Measurements from ENCODE around the gene TRAF4.
"Not testable (repeated sequence)": the region's sequence is repeated elsewhere in the genome, so short reads cannot be mapped to it uniquely, and the experiment has no call there.

TRAF4 gene

DNA sequence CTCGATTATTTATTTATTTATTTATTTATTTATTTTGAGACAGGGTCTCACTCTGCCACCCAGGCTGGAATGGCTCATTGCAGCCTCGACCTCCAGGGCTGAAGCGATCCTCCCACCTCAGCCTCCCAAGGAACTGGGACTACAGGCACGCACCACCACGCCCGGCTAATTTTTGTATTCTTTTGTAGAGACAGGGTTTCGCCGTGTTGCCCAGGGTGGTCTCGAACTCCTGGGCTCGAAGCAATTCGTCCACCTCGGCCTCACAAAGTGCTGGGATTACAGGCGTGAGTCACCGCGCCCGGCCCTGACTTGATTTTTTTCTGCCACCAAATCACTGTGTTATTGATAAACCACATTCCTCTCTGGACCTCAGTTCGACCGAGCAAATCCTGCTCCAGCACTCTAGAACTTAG lies 24.8 kb upstream of the TRAF4 start:
- H3K27ac ChIP-seq (ENCODE audit: low read length) = peak overlapping the region; percentile 73; the same call in 1 of the 2 replicates
- peak overlapping the region; percentile 67 for H2AFZ ChIP-seq (ENCODE audit: low read length)
- H3K79me2 ChIP-seq (ENCODE audit: low read length) = peaks cover 39% of the 10 kb centered on the region
- H3F3A ChIP-seq (ENCODE audit: insufficient read depth, low read length) = peaks cover 43% of the 10 kb centered on the region
- H3K9ac ChIP-seq (ENCODE audit: low read length) = peak overlapping the region; percentile 99
- no peaks in the 10 kb centered on the region for H3K9me2 ChIP-seq (replicated peaks; ENCODE audit: insufficient read depth, low read length)
- H3K9me3 ChIP-seq (replicated peaks; ENCODE audit: insufficient read depth, low read length) = no peaks in the 10 kb centered on the region
- H3K36me3 ChIP-seq (replicated peaks; ENCODE audit: insufficient read depth, low read length) = peaks cover 12% of the 10 kb centered on the region; the same call in 1 of the 2 replicates
- H3K27me3 ChIP-seq (replicated peaks; ENCODE audit: insufficient read depth, low read length) = peaks cover 46% of the 10 kb centered on the region
- no peaks in the 10 kb centered on the region; the same call in 1 of the 2 replicates for H3K4me1 ChIP-seq (ENCODE audit: low read length)
- DNase-seq = no peak
- peak overlapping the region; percentile 69 for H3K4me2 ChIP-seq (ENCODE audit: low read depth, low read length)
- peak overlapping the region; percentile 92 for H3K4me3 ChIP-seq (ENCODE audit: low read length)
- TF ChIP-seq EZH2phosphoT487 (IDR thresholded peaks at IDR 0.05; ENCODE audit: low read length) (no peak), EZH2 (optimal IDR thresholded peaks at IDR 0.05; ENCODE audit: low read depth, low read length) (no peak)
- TF ChIP-seq, protein P1, sequence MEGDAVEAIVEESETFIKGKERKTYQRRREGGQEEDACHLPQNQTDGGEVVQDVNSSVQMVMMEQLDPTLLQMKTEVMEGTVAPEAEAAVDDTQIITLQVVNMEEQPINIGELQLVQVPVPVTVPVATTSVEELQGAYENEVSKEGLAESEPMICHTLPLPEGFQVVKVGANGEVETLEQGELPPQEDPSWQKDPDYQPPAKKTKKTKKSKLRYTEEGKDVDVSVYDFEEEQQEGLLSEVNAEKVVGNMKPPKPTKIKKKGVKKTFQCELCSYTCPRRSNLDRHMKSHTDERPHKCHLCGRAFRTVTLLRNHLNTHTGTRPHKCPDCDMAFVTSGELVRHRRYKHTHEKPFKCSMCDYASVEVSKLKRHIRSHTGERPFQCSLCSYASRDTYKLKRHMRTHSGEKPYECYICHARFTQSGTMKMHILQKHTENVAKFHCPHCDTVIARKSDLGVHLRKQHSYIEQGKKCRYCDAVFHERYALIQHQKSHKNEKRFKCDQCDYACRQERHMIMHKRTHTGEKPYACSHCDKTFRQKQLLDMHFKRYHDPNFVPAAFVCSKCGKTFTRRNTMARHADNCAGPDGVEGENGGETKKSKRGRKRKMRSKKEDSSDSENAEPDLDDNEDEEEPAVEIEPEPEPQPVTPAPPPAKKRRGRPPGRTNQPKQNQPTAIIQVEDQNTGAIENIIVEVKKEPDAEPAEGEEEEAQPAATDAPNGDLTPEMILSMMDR (IDR thresholded peaks at IDR 0.05; ENCODE audit: low read length) = no peak
- 0 out of 2 replicates have a peak, but pooled peaks cover 10% of the 10 kb centered on the region for H4K20me1 ChIP-seq (ENCODE audit: insufficient read depth, low read length)

DNA sequence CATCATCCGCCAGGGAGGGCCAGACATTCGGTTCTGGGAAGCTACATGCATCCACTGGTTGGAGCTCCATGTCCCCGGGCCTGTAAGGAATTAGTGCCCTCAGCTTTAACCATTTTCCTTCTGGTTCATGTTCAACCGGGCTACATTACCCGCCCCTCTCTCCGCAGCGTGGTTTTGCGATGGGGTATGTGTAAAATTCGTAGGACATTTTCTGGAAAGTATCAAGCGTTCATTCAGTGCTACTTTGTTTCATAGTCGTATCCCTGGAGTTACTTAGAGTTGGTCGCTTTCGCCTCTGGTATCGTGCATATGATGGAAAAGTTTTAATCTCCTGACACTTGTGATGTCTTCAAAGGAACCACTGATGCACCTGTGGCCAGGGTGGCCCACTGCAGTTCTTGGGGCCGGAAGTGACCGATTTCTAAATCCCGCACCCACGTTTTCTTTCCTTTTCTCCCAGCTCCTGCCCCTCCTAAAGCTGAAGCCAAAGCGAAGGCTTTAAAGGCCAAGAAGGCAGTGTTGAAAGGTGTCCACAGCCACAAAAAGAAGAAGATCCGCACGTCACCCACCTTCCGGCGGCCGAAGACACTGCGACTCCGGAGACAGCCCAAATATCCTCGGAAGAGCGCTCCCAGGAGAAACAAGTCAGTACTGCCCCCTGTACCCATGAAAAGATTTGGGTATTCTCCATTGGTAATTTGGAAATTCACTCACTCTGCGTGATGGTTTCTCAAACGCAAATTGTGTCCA lies 23.4 kb upstream of the TRAF4 start:
- Histone ChIP-seq H3K4me3 (ENCODE audit: low read length) (peak overlapping the region; percentile 92), H2AFZ (ENCODE audit: low read length) (no peak overlapping the region), H3K9me2 (replicated peaks; ENCODE audit: insufficient read depth, low read length) (no peaks in the 10 kb centered on the region), H4K20me1 (ENCODE audit: insufficient read depth, low read length) (0 out of 2 replicates have a peak, but pooled peaks cover 13% of the 10 kb centered on the region), H3K79me2 (ENCODE audit: low read length) (peaks cover 39% of the 10 kb centered on the region), H3K9me3 (replicated peaks; ENCODE audit: insufficient read depth, low read length) (no peaks in the 10 kb centered on the region), H3K27me3 (replicated peaks; ENCODE audit: insufficient read depth, low read length) (peaks cover 32% of the 10 kb centered on the region), H3K9ac (ENCODE audit: low read length) (peak overlapping the region; percentile 99), H3F3A (ENCODE audit: insufficient read depth, low read length) (peaks cover 57% of the 10 kb centered on the region), H3K4me2 (ENCODE audit: low read depth, low read length) (peak overlapping the region; percentile 95), H3K36me3 (replicated peaks; ENCODE audit: insufficient read depth, low read length) (peaks cover 16% of the 10 kb centered on the region; the same call in 1 of the 2 replicates), H3K27ac (ENCODE audit: low read length) (peak overlapping the region; percentile 73), H3K4me1 (ENCODE audit: low read length) (no peaks in the 10 kb centered on the region; the same call in 1 of the 2 replicates)
- no peak for TF ChIP-seq EZH2 (optimal IDR thresholded peaks at IDR 0.05; ENCODE audit: low read depth, low read length)
- TF ChIP-seq, protein P1 (IDR thresholded peaks at IDR 0.05; ENCODE audit: low read length) = peak; percentile 32
- DNase-seq = peak; percentile 58

DNA sequence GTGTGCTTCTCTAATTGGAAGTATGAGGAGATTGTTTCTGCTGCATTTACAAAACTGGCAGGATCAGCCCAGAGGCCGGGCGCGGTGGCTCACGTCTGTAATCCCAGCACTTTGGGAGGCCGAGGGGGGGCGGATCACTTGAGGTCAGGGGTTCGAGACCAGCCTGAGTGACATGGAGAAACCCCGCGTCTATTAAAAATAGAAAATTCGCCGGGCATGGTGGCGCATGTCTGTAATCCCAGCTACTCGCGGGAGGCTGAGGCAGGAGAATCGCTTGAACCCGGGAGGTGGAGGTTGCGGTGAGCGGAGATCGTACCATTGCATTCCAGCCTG lies 22.8 kb upstream of the TRAF4 start:
- Histone ChIP-seq H3K4me2 (ENCODE audit: low read depth, low read length) (peak overlapping the region; percentile 95), H3K27ac (ENCODE audit: low read length) (peak overlapping the region; percentile 73; the same call in 1 of the 2 replicates), H3K27me3 (replicated peaks; ENCODE audit: insufficient read depth, low read length) (peaks cover 27% of the 10 kb centered on the region), H3K36me3 (replicated peaks; ENCODE audit: insufficient read depth, low read length) (peaks cover 16% of the 10 kb centered on the region; the same call in 1 of the 2 replicates), H3K79me2 (ENCODE audit: low read length) (peaks cover 39% of the 10 kb centered on the region), H3K9ac (ENCODE audit: low read length) (peak overlapping the region; percentile 99), H4K20me1 (ENCODE audit: insufficient read depth, low read length) (0 out of 2 replicates have a peak, but pooled peaks cover 13% of the 10 kb centered on the region), H3K4me3 (ENCODE audit: low read length) (peak overlapping the region; percentile 92), H3F3A (ENCODE audit: insufficient read depth, low read length) (peaks cover 62% of the 10 kb centered on the region)
- H3K9me2 ChIP-seq (replicated peaks; ENCODE audit: insufficient read depth, low read length); H3K9me3 ChIP-seq (replicated peaks; ENCODE audit: insufficient read depth, low read length); H3K4me1 ChIP-seq (ENCODE audit: low read length); DNase-seq; H2AFZ ChIP-seq (ENCODE audit: low read length): not testable (repeated sequence)
